Measurements from ENCODE around the gene CDCA7L.
"Not testable (repeated sequence)": the region's sequence is repeated elsewhere in the genome, so short reads cannot be mapped to it uniquely, and the experiment has no call there.

Gene CDCA7L

DNA sequence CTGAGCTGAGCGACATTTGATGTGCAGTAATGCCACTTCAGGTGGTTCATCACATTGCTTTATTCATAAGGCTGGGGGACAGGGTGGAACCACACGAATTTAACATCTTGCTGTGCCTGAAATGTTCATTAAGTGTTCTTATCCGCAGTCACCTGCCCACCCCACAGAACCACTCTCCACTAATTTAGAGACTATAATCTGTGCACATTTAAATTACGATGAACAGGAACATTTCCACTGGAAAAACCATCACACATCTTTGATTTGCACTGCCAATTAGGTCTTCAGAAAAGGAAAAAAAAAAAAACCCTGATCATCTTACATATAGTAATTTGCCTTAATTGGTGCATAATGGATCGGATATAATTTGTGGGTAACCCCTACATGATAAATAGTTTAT lies 2.3 kb downstream of the CDCA7L start:
- no peak for DNase-seq

DNA sequence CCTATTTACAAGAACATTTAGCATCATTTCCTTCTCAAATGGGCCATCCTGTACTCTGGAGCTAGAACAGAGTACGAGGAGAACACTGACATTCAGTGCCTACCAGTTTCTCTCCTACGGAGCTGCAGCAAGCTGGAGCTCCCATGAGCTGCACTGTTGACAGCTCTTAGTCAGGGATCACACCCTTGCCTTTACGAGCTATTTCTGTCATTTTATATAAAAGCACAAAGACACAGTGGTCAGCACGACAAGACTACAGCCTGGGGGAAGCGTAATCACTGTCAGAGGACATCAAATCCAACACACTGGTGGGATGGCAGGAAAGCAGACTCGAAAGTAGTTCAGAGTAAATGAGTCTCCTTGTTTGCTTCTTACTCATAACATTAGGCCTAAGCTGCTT lies 2.7 kb downstream of the CDCA7L start:
- DNase-seq, result no peak

DNA sequence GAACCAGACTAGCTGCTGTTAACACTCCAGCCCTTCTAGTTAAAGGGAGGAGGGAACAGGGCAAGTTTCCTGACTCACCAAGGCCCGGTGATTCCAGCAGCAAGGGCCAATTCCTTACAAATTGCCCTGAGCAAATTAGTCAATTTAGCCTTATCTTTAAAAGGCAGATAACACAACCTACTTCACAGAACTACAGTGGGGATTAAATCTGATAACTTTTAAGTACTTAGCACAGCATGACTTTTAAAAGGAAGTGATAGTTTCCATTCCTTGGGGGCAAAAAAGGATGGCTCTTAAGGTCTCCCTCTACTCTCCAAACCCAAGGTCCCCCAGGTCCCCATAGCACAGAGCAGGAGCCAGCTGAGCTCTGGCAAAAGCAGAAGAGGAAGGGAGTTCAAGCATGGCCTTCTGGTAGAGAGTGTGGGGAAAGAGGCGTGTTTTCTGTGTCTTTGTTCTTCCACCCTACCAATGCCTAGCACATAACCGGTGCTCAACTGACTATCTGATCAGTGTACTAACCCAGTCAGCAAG lies 4.0 kb downstream of the CDCA7L start:
- peak; percentile 19 for DNase-seq

DNA sequence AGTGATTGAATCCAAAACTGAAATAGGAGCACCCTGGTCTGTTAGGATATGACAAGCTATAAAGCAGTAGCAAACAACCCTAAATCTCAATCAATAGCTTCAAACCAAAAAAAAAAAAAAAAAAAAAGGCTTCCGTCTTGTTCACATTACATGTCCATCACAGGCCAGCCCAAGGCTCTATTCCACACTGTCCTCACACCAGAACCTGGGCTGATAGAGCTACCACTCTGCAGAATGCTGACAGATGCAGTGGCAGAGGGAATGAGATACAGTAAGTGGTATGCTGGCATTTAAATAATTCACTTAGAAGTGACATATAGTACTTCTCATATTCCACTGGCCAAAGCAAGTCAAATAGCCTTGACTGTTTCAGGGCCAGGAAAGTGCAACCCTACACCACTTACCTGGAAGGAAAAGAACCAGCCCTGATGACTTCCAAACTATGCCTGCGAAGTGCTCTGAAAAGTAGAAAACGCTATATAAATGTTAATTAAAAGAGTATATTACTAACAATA lies 5.8 kb downstream of the CDCA7L start:
- DNase-seq, result no peak

DNA sequence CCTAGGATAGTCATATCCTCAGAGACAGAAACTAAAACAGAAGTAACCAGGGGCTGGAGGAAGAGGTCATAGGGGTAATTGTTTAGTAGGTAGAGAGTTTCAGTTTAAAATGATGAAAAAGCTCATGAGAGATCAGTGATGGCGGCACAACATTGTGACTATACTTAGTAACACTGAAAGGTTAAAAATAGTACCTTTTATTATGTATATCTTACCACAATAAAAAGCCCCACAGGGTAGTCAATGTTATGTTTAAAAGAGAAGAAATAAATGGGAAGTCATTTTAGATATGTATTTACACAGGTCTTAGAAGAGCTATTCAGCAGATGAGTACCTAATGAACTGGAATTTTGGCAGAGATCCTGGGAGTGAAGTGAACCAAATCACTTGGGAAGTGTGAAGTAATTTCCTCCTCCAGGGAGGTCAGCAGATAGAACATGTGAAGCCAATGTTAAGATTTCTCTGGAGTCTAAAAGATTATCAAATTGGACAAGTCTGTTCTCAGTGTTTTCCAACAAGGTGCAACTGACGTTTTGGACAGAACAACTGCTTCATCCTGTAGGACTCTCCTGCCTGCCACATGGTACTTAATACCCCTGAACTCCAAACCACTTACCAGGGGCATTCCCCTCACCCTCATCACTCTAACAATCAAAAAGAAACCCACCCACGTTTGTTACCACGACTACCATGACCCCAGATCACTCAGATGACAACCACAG lies 6.4 kb downstream of the CDCA7L start:
- DNase-seq, result peak; percentile 56

DNA sequence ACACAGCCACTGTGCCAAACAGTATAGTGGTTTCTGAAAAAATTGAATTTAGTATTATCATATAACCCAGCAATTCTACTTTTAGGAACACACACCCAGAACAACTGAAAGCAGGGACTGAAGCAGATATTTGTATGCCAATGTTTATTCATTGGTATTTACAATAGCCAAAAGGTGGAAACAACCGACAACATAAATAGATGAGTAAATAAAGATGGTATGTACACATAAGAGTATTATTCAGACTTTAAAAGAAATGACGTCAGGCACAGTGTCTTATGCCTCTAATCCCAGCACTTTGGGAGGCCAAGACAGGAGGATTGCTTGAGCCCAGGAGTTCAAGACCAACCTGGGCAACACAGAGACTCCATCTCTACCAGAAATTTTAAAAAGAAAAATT lies 7.2 kb downstream of the CDCA7L start:
- no peak for DNase-seq

DNA sequence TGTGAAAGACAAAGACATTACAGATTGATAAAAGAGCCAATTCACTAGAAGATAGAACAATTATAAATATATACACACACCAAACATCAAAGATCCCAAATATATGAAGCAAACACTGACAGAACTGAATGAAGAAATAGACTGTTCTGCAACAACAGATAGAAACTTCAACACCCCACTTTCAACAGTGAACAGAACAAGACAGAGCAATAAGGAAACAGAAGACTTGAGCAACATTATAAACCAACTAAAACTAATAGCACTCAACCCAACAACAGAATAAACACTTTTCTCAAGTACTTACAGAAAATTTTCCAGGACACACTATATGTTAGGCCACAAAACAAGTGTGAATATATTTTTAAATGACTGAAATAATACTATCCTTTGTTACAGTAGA lies 10.9 kb downstream of the CDCA7L start:
- no peak for DNase-seq

DNA sequence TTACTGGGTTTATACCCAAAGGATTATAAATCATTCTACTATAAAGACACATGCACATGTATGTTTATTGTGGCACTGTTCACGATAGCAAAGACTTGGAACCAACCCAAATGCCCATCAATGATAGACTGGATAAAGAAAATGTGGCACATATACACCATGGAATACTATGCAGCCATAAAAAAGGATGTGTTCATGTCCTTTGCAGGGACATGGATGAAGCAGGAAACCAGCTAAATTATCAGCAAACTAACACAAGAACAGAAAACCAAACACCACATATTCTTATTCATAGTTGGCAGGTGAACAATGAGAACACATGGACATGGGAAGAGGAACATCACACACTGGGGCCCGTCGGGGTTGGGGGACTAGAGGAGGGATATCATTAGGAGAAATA lies 12.4 kb downstream of the CDCA7L start:
- DNase-seq, result not testable (repeated sequence)

DNA sequence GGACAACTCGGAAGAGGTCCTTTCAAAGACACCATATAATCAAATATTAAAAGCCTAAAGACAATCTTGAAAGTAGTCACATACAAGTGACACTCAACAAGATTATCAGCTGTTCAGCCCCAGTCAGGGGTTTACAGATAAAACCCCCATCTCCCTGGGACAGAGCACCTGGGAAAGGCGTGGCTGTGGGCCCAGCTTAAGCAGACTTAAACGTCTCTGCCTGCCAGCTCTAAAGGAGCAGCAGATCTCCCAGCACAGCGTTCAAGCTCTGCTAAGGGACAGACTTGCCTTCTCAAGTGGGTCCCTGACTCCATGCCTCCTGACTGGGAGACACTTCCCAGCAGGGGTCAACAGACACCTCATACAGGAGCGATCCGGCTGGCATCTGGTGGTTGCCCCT lies 18.0 kb downstream of the CDCA7L start:
- no peak for DNase-seq

DNA sequence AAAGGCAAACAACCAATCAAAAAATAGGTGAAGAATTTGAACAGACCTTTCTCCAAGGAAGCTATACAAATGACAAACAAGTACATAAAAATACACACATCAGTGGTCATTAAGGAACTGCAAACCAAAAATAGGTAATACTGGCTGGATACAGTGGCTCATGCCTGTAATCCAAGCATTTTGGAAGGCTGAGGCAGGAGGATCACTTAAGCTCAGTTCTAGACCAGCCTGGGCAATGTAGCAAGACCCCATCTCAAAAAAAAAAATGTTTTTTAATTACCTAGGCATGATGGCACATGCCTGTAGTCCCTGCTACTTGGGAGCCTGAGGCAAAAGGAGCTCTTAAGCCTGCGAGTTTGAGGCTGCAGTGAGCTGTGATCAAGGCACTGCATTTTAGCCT lies 19.3 kb downstream of the CDCA7L start:
- no peak for DNase-seq

DNA sequence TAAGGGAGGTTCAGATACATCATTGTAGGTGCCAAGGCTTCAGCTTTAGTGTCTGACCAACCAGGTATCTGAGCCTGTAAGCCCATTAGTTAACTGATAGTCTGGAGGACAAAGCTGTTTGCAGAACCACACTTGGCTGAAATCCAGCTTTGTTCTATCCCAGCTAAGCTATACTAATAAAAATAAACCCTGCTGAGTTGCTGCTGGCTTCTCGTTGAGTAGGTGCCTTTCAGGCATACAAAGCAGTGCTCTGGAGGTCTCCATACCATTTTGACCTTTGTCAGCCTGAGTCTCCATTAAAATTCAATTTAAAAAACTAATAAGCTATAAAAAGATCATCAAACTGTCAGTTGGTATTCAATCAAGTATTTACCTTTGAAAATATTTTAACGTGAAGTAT lies 22.0 kb downstream of the CDCA7L start:
- DNase-seq, result no peak

DNA sequence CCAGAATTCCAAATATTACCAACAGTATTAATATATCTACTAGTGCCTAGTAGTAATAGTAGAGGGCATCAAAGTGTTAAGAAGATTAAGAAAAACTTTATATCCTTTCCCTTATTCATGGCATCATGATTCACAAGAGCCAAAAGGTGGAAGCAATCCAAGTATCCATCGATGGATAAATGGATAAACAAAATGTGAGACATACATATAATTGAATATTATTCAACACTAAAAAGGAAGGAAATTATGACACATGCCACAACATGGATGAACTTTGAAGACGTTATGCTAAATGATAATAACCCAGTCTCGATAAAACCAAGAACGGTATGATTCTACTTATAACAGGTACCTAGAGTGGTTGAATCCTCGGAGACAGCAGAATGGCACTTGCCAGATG lies 23.1 kb downstream of the CDCA7L start:
- no peak for DNase-seq

DNA sequence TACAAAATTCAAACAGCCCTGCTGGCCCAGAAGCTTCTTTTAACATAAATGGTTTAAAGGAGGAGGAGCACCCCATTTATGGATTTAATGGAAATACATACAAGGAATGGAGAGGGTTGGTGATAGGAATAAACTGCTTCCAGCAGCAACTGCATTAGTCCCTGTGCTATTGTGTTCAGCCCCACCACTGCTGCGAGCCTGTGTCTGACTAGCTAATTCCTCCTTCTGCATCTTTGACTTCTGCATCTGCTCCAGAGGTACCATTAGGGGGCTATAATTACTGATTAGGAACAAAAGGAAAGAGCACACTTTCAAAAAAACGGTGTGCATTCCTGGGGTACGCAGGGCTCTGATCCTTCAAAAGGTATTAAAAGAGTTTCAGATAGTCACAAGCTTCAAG lies 24.8 kb downstream of the CDCA7L start:
- DNase-seq, result no peak

DNA sequence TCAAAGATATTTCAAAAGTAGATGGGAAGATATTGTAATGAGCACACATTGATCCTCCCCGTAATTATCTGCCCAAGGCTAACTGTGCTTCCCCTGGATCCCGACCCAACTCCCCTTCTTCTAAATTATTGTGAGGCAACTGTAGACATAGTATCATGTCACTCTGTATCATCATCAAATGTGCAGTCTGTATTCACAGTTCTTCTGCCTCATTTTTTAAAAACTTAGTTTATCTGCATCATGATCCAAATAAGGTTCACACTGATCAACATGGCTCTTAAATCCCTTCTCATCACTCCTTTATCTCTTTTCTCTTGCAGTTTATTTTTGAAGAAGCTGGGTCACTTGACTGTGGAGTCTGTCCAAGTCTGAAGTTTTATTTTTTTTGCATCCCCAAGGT lies 27.5 kb downstream of the CDCA7L start:
- no peak for DNase-seq

DNA sequence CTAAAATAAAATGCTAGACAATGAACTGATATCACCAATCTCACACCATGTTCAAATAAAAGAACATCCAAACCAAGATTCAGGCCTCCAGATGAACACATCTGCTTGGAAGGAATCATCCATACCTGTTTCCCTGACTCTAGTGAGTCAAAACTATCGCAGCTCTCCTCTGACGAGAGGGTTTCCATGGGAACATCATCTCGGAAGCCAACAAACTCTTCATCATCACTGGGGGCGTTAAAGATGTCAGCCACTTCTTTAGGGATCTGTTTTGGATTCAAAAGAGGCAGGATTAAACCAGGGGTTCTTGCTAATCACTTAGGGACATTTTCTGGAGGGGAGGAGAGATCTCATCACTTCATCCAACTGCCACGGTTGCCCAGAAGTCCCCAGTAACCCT lies 29.1 kb downstream of the CDCA7L start:
- DNase-seq, result no peak

DNA sequence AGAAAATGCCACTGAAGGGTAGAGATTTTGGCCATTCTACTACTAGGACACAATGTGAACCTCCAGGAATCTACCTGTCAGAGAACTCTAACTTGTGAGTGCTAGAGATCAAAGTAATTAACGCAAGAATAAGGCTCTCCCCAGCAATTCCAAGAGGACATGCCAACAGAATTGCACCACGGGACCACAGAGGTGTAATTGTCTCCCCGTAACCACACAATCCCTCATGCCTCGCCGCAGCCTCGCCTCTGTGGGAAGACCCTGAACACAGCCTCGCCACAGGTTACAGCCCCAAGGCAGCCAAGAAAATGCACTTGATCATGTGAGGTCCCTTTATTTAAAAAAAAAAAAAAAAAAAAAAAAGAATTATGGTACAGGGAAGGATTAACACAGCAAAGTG lies 29.5 kb downstream of the CDCA7L start:
- DNase-seq, result no peak

DNA sequence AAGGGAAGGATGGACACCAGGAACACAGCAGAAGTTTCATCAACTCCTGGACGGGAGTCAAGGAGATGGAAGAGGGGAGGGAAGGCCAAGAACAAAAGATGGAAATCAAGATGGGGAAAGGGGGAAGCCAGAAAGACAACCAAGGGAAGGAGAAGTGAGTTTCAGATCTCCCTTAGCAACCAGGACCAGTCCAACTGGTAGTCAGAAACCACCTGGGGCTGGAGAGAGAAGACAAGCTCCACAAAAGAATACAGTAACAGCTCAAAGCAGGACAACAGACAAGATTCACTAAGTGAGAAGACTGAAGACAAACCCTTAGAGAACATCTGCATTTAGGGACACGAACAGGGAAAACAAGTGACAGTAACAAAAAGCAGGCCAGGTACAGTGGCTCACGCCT lies 30.6 kb downstream of the CDCA7L start:
- no peak for DNase-seq

DNA sequence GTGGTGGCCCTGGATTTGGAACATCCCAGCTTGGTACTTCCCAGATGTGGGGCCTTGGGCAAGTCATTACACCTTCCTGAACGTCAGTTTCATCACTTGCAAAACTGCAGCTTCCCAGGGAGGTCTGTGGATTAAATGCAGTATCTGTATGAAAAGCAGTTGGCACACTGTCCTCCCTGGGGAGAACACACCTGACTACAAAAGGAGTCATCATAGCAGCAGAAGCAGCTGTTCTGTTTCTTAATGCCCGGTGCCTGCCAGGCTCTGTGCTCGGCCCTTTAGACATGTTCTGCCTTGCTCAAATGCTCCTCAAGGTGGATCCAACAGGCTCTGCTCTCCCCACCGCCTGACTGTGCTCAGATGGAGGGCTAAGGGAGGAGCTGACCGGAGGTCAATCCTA lies 31.0 kb downstream of the CDCA7L start:
- no peak for DNase-seq

DNA sequence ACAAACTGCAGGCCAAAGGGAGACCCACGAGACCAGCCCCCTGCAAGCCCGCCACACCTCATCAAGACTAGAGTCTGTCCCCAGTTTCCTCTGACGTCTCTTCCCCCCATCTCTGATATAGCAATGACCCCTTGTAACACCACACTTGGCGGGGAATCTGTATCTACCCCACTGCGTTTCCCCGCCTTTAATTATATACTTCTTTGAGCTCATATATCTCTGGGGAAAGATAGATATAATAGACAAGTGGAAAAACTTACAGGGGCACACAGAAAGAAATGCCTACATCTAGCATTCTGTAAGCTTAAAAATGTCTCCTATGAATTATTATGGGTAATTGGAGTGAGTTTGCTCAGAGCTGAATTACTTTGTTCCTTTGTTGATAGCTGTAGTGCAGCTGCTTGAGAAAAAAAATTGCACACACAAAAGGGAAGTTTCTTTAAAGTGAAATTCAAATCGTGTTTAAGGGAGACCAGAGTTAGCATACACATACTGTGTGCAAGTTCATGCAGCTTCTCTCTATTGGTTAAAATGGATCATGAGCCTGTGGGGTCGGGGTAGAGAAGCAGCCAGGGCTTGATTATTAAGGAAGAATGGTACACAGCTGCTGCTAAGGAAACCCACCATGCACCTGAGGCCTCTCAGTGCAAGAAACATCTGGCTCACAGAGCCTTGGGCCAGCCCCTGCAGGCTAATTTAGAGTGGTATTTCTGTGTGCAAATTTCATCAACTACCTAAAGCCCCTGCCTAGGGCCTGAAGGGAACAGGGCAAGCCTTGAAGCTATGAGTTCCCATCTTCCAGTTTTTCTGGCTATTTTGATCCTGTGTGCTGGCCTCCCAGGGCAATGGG lies 32.5 kb downstream of the CDCA7L start:
- no peak for DNase-seq

DNA sequence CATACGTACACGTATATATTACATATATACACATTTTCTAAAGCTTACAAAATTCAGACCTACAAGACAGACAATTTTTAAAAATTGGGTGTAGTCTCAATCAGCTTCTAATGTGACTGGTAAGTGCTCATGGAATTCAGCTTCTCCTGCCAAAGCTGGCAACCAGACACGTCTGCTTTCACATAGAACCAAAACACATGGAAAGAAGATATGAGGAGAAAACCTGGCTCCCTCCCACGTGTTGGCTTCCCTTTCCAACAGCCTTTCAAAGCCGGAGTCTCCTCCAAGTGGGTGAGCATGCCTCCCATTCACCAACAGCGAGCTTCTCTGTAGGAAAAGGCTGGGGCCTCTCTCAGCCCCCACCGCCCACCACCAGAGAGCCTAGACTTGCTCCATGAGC lies 33.4 kb downstream of the CDCA7L start:
- DNase-seq, result peak; percentile 78

DNA sequence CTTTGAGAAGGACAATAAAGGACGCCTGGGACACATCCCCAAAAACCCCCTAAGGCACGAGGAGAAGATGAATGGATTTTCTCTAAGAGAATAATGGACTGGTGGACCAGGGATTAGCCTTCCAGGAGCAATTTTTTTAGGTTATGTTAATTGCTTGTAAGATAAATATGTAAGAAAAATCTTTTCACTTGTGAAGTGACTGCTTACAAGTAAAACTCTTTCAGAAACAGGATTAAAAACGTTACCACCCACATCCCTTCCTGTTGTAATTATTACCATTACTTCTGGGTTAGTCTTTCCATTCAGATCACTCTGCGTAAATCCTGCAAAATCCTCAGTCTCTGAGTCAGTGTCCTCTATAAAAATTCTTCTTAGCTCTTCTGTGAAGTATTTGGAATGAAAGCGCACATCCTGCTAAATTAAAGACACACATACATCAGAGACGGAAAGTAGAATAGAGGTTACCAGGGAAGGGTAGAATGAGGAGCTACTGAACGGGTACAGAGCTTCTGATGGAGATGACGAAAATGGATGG lies 34.3 kb downstream of the CDCA7L start:
- DNase-seq, result peak; percentile 90

DNA sequence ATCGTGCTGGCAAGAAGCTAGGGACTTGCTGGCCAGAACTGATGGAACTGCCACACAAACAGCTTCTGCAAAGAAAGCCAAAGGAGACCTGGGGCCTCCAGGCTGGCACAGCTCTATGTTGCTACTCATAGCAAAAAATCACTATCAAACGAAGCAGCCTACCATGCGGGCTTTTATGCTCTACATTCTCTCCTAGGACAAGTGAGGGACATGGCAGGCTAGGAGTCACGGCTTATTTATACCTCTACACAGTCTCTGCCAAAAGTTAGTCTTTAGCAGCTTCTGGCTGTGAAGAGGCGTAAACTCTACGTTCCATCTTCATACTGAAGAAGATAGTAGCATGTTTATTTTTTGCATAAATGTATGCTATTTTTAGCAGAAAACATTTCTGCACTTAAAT lies 35.4 kb downstream of the CDCA7L start:
- no peak for DNase-seq

DNA sequence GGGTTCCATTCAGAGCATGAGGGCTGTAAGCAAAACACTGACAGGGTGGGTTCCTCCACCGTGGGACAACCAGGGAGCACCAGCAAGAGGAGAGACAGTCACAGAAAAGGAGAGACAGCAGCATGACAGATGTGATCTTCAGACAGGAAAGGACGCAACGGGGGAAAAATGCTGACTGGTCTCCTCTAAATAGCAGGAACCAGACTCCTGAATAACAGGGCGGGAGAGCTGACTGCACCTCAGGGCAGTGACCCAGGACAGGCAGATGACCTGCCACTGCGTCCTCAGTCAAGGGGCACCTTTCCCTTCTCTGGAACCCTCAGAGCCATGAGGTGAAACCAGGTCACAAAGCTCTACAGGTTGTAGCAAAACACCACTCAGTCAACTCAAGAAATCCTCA lies 37.0 kb downstream of the CDCA7L start:
- DNase-seq, result no peak
